Measurements from ENCODE around the gene EPG5. TPM values are rescaled to one million over a fixed set of nuclear protein-coding genes. Genes with fewer than 3 reads are reported as not detected.

EPG5 gene
- total and polyA plus RNA-seq, 10 of the 15 experiments (the other 5 are each of a cell fraction or from before 2014, with no cell fraction given): 1.9 to 27.7 (median 9.0) TPM

GRCh38 chr18:45843019-45843418 lies 124.1 kb downstream of the EPG5 start (continued):
- no peak for TF ChIP-seq USF2 (IDR thresholded peaks at IDR 0.05; ENCODE audit: borderline replicate concordance, low read depth, low read length)
- TF ChIP-seq ZBTB40 (IDR thresholded peaks at IDR 0.05; ENCODE audit: borderline replicate concordance): no peak
- TF ChIP-seq, protein P1, sequence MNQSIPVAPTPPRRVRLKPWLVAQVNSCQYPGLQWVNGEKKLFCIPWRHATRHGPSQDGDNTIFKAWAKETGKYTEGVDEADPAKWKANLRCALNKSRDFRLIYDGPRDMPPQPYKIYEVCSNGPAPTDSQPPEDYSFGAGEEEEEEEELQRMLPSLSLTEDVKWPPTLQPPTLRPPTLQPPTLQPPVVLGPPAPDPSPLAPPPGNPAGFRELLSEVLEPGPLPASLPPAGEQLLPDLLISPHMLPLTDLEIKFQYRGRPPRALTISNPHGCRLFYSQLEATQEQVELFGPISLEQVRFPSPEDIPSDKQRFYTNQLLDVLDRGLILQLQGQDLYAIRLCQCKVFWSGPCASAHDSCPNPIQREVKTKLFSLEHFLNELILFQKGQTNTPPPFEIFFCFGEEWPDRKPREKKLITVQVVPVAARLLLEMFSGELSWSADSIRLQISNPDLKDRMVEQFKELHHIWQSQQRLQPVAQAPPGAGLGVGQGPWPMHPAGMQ (IDR thresholded peaks at IDR 0.05; ENCODE audit: borderline replicate concordance): no peak
- TF ChIP-seq ZNF217 (IDR thresholded peaks at IDR 0.05): no peak
- no peak for TF ChIP-seq CHD1 (IDR thresholded peaks at IDR 0.05; ENCODE audit: low read depth, low read length)
- no peak for TF ChIP-seq REST (IDR thresholded peaks at IDR 0.05; ENCODE audit: low read depth, low read length)
- no peak for TF ChIP-seq RAD51 (IDR thresholded peaks at IDR 0.05)
